NCI-H345 treated with DMSO at 0.1 percent for 48 hours (cell line): ENCODE measurements around the gene CSNK1E.

Experiments used
- DNase-seq: peaks from one replicate; lab custom pipeline; 2025; ENCODE audit not compliant: unreplicated experiment; lab: John Stamatoyannopoulos, UW

Gene CSNK1E

GRCh38 chr22:38335077-38335476, 17.8 kb upstream of the CSNK1E start:
- DNase-seq = no peak

GRCh38 chr22:38327805-38328204, 10.6 kb upstream of the CSNK1E start:
- no peak for DNase-seq

GRCh38 chr22:38327396-38327795, 10.2 kb upstream of the CSNK1E start:
- no peak for DNase-seq

GRCh38 chr22:38325587-38325986, 8.4 kb upstream of the CSNK1E start:
- no peak for DNase-seq

- DNase-seq = no peak
Measured at GRCh38 chr22:38320605-38321402, 3.6 kb upstream of the CSNK1E start.

GRCh38 chr22:38318792-38319773, 1.9 kb upstream of the CSNK1E start:
- DNase-seq = no peak

- DNase-seq = no peak
Measured at GRCh38 chr22:38317995-38318715, 922 bp upstream of the CSNK1E start.

- no peak for DNase-seq
Measured at GRCh38 chr22:38316364-38317121, 690 bp downstream of the CSNK1E start.

GRCh38 chr22:38315823-38316363, 1.3 kb downstream of the CSNK1E start:
- DNase-seq = no peak

- no peak for DNase-seq
Measured at GRCh38 chr22:38314933-38315822, 2.1 kb downstream of the CSNK1E start.

- DNase-seq = no peak
Measured at GRCh38 chr22:38314051-38314932, 2.9 kb downstream of the CSNK1E start.

GRCh38 chr22:38313384-38313955, 3.8 kb downstream of the CSNK1E start:
- DNase-seq = no peak

- no peak for DNase-seq
Measured at GRCh38 chr22:38312261-38312800, 4.9 kb downstream of the CSNK1E start.

GRCh38 chr22:38311323-38311620, 6.0 kb downstream of the CSNK1E start:
- DNase-seq = no peak

- no peak for DNase-seq
Measured at GRCh38 chr22:38310518-38311322, 6.5 kb downstream of the CSNK1E start.

GRCh38 chr22:38309614-38310517, 7.4 kb downstream of the CSNK1E start:
- DNase-seq = no peak
